SH-SY5Y (cell line): ENCODE results near the gene PALM3.

Experiments
- GATA2 ChIP-seq: IDR thresholded peaks from 2 replicates; pipeline ENCODE4 v1.6.1; 2011; ENCODE audit warnings: mild to moderate bottlenecking, low read depth, low read length
- GATA3 ChIP-seq: IDR thresholded peaks from 2 replicates; pipeline ENCODE4 v1.6.1; 2011; ENCODE audit warnings: low read depth, mild to moderate bottlenecking, low read length, moderate library complexity

- TF ChIP-seq GATA2 (no peak), GATA3 (no peak)
Measured at GRCh38 chr19:14063105-14063504, 1.2 kb upstream of the PALM3 start.
